ENCODE results near the gene AP1G2. TPM values are rescaled to one million over a fixed set of nuclear protein-coding genes. Genes with fewer than 3 reads are reported as not detected.

AP1G2 gene
- total and polyA plus RNA-seq, 2 donors: 55.0 to 313 TPM

DNA sequence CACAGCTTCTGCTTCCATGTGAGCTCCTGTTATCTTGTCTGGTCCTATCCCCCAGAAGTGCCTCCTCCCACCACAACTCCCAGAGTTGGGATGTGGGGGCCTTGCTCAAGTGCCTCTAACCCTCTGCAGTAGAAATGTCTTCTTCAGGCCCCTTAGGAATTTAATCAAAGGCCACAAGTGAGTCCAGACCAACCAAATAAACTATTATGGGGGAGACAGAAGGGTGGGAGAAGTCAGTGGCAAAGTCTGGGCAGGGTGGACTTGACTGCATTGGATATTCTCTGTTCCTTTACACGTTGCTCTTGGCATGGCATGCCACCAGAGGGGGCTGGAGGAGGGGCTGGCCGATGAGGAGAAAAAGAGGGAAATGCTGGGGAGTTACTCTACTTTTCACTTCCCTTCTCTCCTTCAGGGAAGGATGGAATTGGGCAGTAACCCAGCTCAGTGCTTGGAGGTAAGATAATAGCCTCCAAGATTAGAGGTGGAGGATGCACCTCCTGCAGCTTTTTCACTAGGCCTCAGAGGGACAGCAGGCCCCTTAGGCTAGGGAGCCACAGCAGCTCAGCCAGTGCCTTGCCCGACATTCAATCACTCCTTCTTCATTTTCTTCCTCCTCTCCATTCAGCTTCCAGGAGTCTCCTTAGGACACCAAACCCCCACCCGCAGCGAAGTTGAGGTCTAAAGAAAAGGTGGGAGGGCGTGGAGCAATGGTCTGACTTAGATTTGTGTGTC, 1.2 kb upstream of the AP1G2 start:
- 64% methylated on average over 6 of the region's 6 CpGs for WGBS
- peaks cover 9 to 21% of the 10 kb centered on the region in 2 donors for H3K4me1 ChIP-seq (ENCODE audit: control insufficient read depth in 2 of 2, insufficient read depth in 2 of 2, low read length in 2 of 2)
- peaks cover 19 to 21% of the 10 kb centered on the region in 2 donors for H3K36me3 ChIP-seq (ENCODE audit: control insufficient read depth in 2 of 2, insufficient read depth in 2 of 2, low read length in 1 of 2)
- H3K9me3 ChIP-seq (ENCODE audit: control insufficient read depth in 2 of 2, insufficient read depth in 1 of 2, low read length in 1 of 2): no peaks in the 10 kb centered on the region
- H3K4me3 ChIP-seq (ENCODE audit: low read length in 2 of 2): no peak overlapping the region
- peak in 1 of 9 donors; percentile 37 for DNase-seq (ENCODE audit: low read depth in 6 of 9, low spot score in 9 of 9)
- no peak overlapping the region for H3K27ac ChIP-seq (ENCODE audit: low read depth in 1 of 2, low read length in 1 of 2)
- H3K27me3 ChIP-seq (ENCODE audit: control insufficient read depth in 2 of 2, insufficient read depth in 1 of 2, low read length in 1 of 2): peaks cover 5 to 30% of the 10 kb centered on the region in 2 donors

- 67% methylated on average over 2 of the region's 2 CpGs for WGBS
Measured at GRCh38 chr14:23568021-23568599, 519 bp upstream of the AP1G2 start.

GRCh38 chr14:23566778-23567185, 809 bp downstream of the AP1G2 start:
- 44% methylated on average over 5 of the region's 5 CpGs for WGBS
- peaks cover 34 to 37% of the 10 kb centered on the region in 2 donors for H3K36me3 ChIP-seq (ENCODE audit: control insufficient read depth in 2 of 2, insufficient read depth in 2 of 2, low read length in 1 of 2)
- H3K27me3 ChIP-seq (ENCODE audit: control insufficient read depth in 2 of 2, insufficient read depth in 1 of 2, low read length in 1 of 2): peaks cover 0 to 10% of the 10 kb centered on the region in 2 donors
- peaks cover 9 to 21% of the 10 kb centered on the region in 2 donors for H3K4me1 ChIP-seq (ENCODE audit: control insufficient read depth in 2 of 2, insufficient read depth in 2 of 2, low read length in 2 of 2)
- H3K4me3 ChIP-seq (ENCODE audit: low read length in 2 of 2): peak overlapping the region; percentile 73 to 91
- DNase-seq (ENCODE audit: low read depth in 6 of 9, low spot score in 9 of 9): no peak
- peak overlapping the region in 1 of 2 donors; percentile 43 for H3K27ac ChIP-seq (ENCODE audit: low read depth in 1 of 2, low read length in 1 of 2)
- no peaks in the 10 kb centered on the region for H3K9me3 ChIP-seq (ENCODE audit: control insufficient read depth in 2 of 2, insufficient read depth in 1 of 2, low read length in 1 of 2)

More at GRCh38 chr14:23568021-23568599, 519 bp upstream of the AP1G2 start:
- Histone ChIP-seq H3K4me3 (ENCODE audit: low read length in 2 of 2) (peak overlapping the region; percentile 73 to 91), H3K36me3 (ENCODE audit: control insufficient read depth in 2 of 2, insufficient read depth in 2 of 2, low read length in 1 of 2) (peaks cover 26 to 27% of the 10 kb centered on the region in 2 donors), H3K4me1 (ENCODE audit: control insufficient read depth in 2 of 2, insufficient read depth in 2 of 2, low read length in 2 of 2) (peaks cover 9 to 21% of the 10 kb centered on the region in 2 donors), H3K9me3 (ENCODE audit: control insufficient read depth in 2 of 2, insufficient read depth in 1 of 2, low read length in 1 of 2) (no peaks in the 10 kb centered on the region), H3K27ac (ENCODE audit: low read depth in 1 of 2, low read length in 1 of 2) (peak overlapping the region; percentile 73 to 87), H3K27me3 (ENCODE audit: control insufficient read depth in 2 of 2, insufficient read depth in 1 of 2, low read length in 1 of 2) (peaks cover 0 to 24% of the 10 kb centered on the region in 2 donors)
- no peak for DNase-seq (ENCODE audit: low read depth in 6 of 9, low spot score in 9 of 9)

- Histone ChIP-seq H3K4me3 (ENCODE audit: low read length in 2 of 2) (no peak overlapping the region), H3K27ac (ENCODE audit: low read depth in 1 of 2, low read length in 1 of 2) (no peak overlapping the region), H3K9me3 (ENCODE audit: control insufficient read depth in 2 of 2, insufficient read depth in 1 of 2, low read length in 1 of 2) (no peaks in the 10 kb centered on the region), H3K27me3 (ENCODE audit: control insufficient read depth in 2 of 2, insufficient read depth in 1 of 2, low read length in 1 of 2) (peaks cover 0 to 5% of the 10 kb centered on the region in 2 donors), H3K4me1 (ENCODE audit: control insufficient read depth in 2 of 2, insufficient read depth in 2 of 2, low read length in 2 of 2) (peaks cover 9 to 21% of the 10 kb centered on the region in 2 donors), H3K36me3 (ENCODE audit: control insufficient read depth in 2 of 2, insufficient read depth in 2 of 2, low read length in 1 of 2) (peaks cover 39 to 42% of the 10 kb centered on the region in 2 donors)
- no peak for DNase-seq (ENCODE audit: low read depth in 6 of 9, low spot score in 9 of 9)
- WGBS: 98% methylated on average over 10 of the region's 10 CpGs
Measured at GRCh38 chr14:23566112-23566777, 1.3 kb downstream of the AP1G2 start.

GRCh38 chr14:23565626-23566025, 2.0 kb downstream of the AP1G2 start:
- H3K27me3 ChIP-seq (ENCODE audit: control insufficient read depth in 2 of 2, insufficient read depth in 1 of 2, low read length in 1 of 2): no peaks in the 10 kb centered on the region
- DNase-seq (ENCODE audit: low read depth in 6 of 9, low spot score in 9 of 9): no peak
- H3K4me1 ChIP-seq (ENCODE audit: control insufficient read depth in 2 of 2, insufficient read depth in 2 of 2, low read length in 2 of 2): peaks cover 9 to 21% of the 10 kb centered on the region in 2 donors
- WGBS: 97% methylated on average over 11 of the region's 11 CpGs
- H3K36me3 ChIP-seq (ENCODE audit: control insufficient read depth in 2 of 2, insufficient read depth in 2 of 2, low read length in 1 of 2): peaks cover 42 to 48% of the 10 kb centered on the region in 2 donors
- no peak overlapping the region for H3K4me3 ChIP-seq (ENCODE audit: low read length in 2 of 2)
- no peaks in the 10 kb centered on the region for H3K9me3 ChIP-seq (ENCODE audit: control insufficient read depth in 2 of 2, insufficient read depth in 1 of 2, low read length in 1 of 2)
- no peak overlapping the region for H3K27ac ChIP-seq (ENCODE audit: low read depth in 1 of 2, low read length in 1 of 2)

GRCh38 chr14:23564876-23565275, 2.7 kb downstream of the AP1G2 start:
- no peak overlapping the region for H3K27ac ChIP-seq (ENCODE audit: low read depth in 1 of 2, low read length in 1 of 2)
- WGBS: 96% methylated on average over 7 of the region's 7 CpGs
- no peaks in the 10 kb centered on the region for H3K9me3 ChIP-seq (ENCODE audit: control insufficient read depth in 2 of 2, insufficient read depth in 1 of 2, low read length in 1 of 2)
- DNase-seq (ENCODE audit: low read depth in 6 of 9, low spot score in 9 of 9): no peak
- peaks cover 48 to 54% of the 10 kb centered on the region in 2 donors for H3K36me3 ChIP-seq (ENCODE audit: control insufficient read depth in 2 of 2, insufficient read depth in 2 of 2, low read length in 1 of 2)
- no peak overlapping the region for H3K4me3 ChIP-seq (ENCODE audit: low read length in 2 of 2)
- no peaks in the 10 kb centered on the region for H3K27me3 ChIP-seq (ENCODE audit: control insufficient read depth in 2 of 2, insufficient read depth in 1 of 2, low read length in 1 of 2)
- H3K4me1 ChIP-seq (ENCODE audit: control insufficient read depth in 2 of 2, insufficient read depth in 2 of 2, low read length in 2 of 2): peaks cover 9 to 21% of the 10 kb centered on the region in 2 donors

- H3K27ac ChIP-seq (ENCODE audit: low read depth in 1 of 2, low read length in 1 of 2): no peak overlapping the region
- H3K4me1 ChIP-seq (ENCODE audit: control insufficient read depth in 2 of 2, insufficient read depth in 2 of 2, low read length in 2 of 2): peaks cover 9 to 21% of the 10 kb centered on the region in 2 donors
- peaks cover 54 to 60% of the 10 kb centered on the region in 2 donors for H3K36me3 ChIP-seq (ENCODE audit: control insufficient read depth in 2 of 2, insufficient read depth in 2 of 2, low read length in 1 of 2)
- no peak overlapping the region for H3K4me3 ChIP-seq (ENCODE audit: low read length in 2 of 2)
- no peak for DNase-seq (ENCODE audit: low read depth in 6 of 9, low spot score in 9 of 9)
- no peaks in the 10 kb centered on the region for H3K9me3 ChIP-seq (ENCODE audit: control insufficient read depth in 2 of 2, insufficient read depth in 1 of 2, low read length in 1 of 2)
- H3K27me3 ChIP-seq (ENCODE audit: control insufficient read depth in 2 of 2, insufficient read depth in 1 of 2, low read length in 1 of 2): no peaks in the 10 kb centered on the region
- 97% methylated on average over 13 of the region's 13 CpGs for WGBS
Measured at GRCh38 chr14:23564181-23564812, 3.3 kb downstream of the AP1G2 start.

- H3K27ac ChIP-seq (ENCODE audit: low read depth in 1 of 2, low read length in 1 of 2): no peak overlapping the region
- no peak overlapping the region for H3K4me3 ChIP-seq (ENCODE audit: low read length in 2 of 2)
- H3K36me3 ChIP-seq (ENCODE audit: control insufficient read depth in 2 of 2, insufficient read depth in 2 of 2, low read length in 1 of 2): peaks cover 60 to 67% of the 10 kb centered on the region in 2 donors
- WGBS: 96% methylated on average over 14 of the region's 14 CpGs
- no peak for DNase-seq (ENCODE audit: low read depth in 6 of 9, low spot score in 9 of 9)
- H3K4me1 ChIP-seq (ENCODE audit: control insufficient read depth in 2 of 2, insufficient read depth in 2 of 2, low read length in 2 of 2): peaks cover 9 to 18% of the 10 kb centered on the region in 2 donors
- H3K27me3 ChIP-seq (ENCODE audit: control insufficient read depth in 2 of 2, insufficient read depth in 1 of 2, low read length in 1 of 2): no peaks in the 10 kb centered on the region
- no peaks in the 10 kb centered on the region for H3K9me3 ChIP-seq (ENCODE audit: control insufficient read depth in 2 of 2, insufficient read depth in 1 of 2, low read length in 1 of 2)
Measured at GRCh38 chr14:23563473-23564180, 4.0 kb downstream of the AP1G2 start.
